Ovary (tissue), 9 donors: Measurements from ENCODE around the gene TM9SF4. TPM values are rescaled to one million over a fixed set of nuclear protein-coding genes. Genes with fewer than 3 reads are reported as not detected.

Experiments used
- DNase-seq, 5 donors: peaks; one replicate each; pipeline ENCODE4 v3.0.0-alpha.2; 2019 to 2020
- H3K27ac ChIP-seq, 2 donors: fragments of 200-600 bp; one replicate each; pipeline versions ENCODE4 v1.5.1 to v1.8.0; 2019 to 2022
- H3K27me3 ChIP-seq: fragments of 200-600 bp; one replicate; pipeline ENCODE4 v1.8.0; 2022
- H3K36me3 ChIP-seq: fragments of 200-600 bp; sonication (generic); one replicate; pipeline ENCODE4 v1.5.1; 2019
- H3K4me1 ChIP-seq: one replicate; pipeline ENCODE4 v1.8.1; 2013; ENCODE audit warnings: mild to moderate bottlenecking, moderate library complexity; ENCODE audit not compliant: insufficient read depth
- H3K4me3 ChIP-seq: fragments of 200-600 bp; sonication (generic); one replicate; pipeline ENCODE4 v1.5.1; 2017
- H3K9me3 ChIP-seq, 2 donors: fragments of 200-600 bp in 1 of 2; sonication (generic) in 1 of 2; one replicate each; pipeline versions ENCODE4 v1.5.1 to v1.8.1; 2013 to 2019; ENCODE audit warnings: mild to moderate bottlenecking in 1 of 2, moderate library complexity in 1 of 2
- EP300 ChIP-seq: sonication (generic); formaldehyde crosslinking; IDR thresholded peaks from one replicate; pipeline ENCODE4 v1.6.1; 2017; ENCODE audit warnings: antibody characterized with exemption
- POLR2A ChIP-seq: fragments of 450-650 bp; IDR thresholded peaks from one replicate; pipeline ENCODE4 v1.6.1; 2017; ENCODE audit warnings: antibody characterized with exemption, mild to moderate bottlenecking, moderate library complexity
- WGBS, 3 donors: extraction: QIAGEN DNeasy Blood & Tissue Kit in 1 of 3; methylation state at CpG; one replicate each; pipeline versions ENCODE4 v1.1.5 to v1.1.7; 2013 to 2017; 5-methylcytosine and 5-hydroxymethylcytosine counted together
- intact Hi-C, 4 donors: fragments of 100-400 bp; cut with DNase I; formaldehyde crosslinking; loops; one replicate each; pipeline versions ENCODE4 v1.11.0 to v1.15.1; 2022 to 2023
- polyA plus RNA-seq, 2 donors: library from polyadenylated mRNA; stranded (reverse); fragments of 200-250 nt in 1 of 2; fragments of 350-450 nt in 1 of 2; fragmentation: Illumina TruSeq in 1 of 2; extraction: RNeasy Lipid Tissue Mini Kit (QIAGEN cat#74804) in 1 of 2; gene quantifications; one replicate each; pipeline ENCODE4 v1.2.3, GENCODE V29; 2013 to 2014
- total RNA-seq, 7 donors: library from RNA; depleted of rRNA in 2 of 7; stranded (reverse); fragments of >200 nt in 2 of 7; fragmentation: NEBNext Ultra II Directional in 3 of 7; extraction: Animal tissue kit (Norgen Biotek cat#: 25700) in 3 of 7; gene quantifications; one replicate each; pipeline versions ENCODE4 v1.1.0 to v1.2.4, GENCODE V29; 2016 to 2023
- TF ChIP-seq, protein P1 (sequence below), 3 donors: fragments of 450-650 bp in 2 of 3; fragments of 200-600 bp in 1 of 3; IDR thresholded peaks; one replicate each; pipeline versions ENCODE4 v1.5.1 to v1.8.0; 2016 to 2022; ENCODE audit warnings: antibody characterized with exemption in 3 of 3, mild to moderate bottlenecking in 1 of 3
- donor health status: DM: no; HTN: no; CAD: no; lungs with moderate emphysema.
- donor health status: DM: no; HTN: no; CAD: no.
- donor health status: Bipolar disorder and iron deficiency.
- donor health status: DM: yes; HTN: yes; CAD: no.
- donor health status: DM: no; HTN: no; CAD: no.
- donor health status: DM: yes; HTN: yes; CAD: no.

TM9SF4 gene
- total and polyA plus RNA-seq, 9 donors: 16.2 to 51.0 (median 37.2) TPM

DNA sequence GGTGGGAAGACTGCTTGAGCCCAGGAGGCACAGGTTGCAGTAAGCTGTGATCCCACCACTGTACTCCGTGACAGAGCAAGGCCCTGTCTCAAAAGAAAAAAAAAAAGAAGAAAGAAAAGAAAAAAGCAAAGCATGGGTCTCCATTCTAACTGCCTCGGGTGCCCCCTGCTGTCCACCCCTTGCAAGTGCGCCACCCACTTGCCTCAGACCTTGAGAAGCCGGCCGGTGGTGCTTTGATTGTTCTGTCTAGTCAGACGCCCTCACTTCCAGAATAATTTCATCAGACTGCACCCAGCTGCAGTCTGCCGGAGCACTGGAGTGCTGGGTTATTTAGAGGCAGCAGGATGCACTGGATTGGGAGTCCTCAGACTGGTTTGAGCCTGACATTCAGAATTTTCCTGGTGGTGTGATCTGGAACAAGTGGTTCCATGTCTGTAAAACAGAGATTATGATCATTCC, 17.6 kb upstream of the TM9SF4 start:
- H3K9me3 ChIP-seq: no peaks in the 10 kb centered on the region
- H3K36me3 ChIP-seq: no peaks in the 10 kb centered on the region
- no peaks in the 10 kb centered on the region for H3K27me3 ChIP-seq
- H3K4me3 ChIP-seq: no peak overlapping the region
- H3K4me1 ChIP-seq: no peaks in the 10 kb centered on the region
- WGBS, 3 donors: 2 to 4% (median 3%) methylated on average over 7 of the region's 7 CpGs
- peak; percentile 41 to 77 (median 65) for DNase-seq
- intact Hi-C loops: no loop called here
- no peak for TF ChIP-seq EP300
- TF ChIP-seq, protein P1, sequence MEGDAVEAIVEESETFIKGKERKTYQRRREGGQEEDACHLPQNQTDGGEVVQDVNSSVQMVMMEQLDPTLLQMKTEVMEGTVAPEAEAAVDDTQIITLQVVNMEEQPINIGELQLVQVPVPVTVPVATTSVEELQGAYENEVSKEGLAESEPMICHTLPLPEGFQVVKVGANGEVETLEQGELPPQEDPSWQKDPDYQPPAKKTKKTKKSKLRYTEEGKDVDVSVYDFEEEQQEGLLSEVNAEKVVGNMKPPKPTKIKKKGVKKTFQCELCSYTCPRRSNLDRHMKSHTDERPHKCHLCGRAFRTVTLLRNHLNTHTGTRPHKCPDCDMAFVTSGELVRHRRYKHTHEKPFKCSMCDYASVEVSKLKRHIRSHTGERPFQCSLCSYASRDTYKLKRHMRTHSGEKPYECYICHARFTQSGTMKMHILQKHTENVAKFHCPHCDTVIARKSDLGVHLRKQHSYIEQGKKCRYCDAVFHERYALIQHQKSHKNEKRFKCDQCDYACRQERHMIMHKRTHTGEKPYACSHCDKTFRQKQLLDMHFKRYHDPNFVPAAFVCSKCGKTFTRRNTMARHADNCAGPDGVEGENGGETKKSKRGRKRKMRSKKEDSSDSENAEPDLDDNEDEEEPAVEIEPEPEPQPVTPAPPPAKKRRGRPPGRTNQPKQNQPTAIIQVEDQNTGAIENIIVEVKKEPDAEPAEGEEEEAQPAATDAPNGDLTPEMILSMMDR (IDR thresholded peaks at IDR 0.05): peak; percentile 33 to 48 (median 43)
- no peak overlapping the region for H3K27ac ChIP-seq

DNA sequence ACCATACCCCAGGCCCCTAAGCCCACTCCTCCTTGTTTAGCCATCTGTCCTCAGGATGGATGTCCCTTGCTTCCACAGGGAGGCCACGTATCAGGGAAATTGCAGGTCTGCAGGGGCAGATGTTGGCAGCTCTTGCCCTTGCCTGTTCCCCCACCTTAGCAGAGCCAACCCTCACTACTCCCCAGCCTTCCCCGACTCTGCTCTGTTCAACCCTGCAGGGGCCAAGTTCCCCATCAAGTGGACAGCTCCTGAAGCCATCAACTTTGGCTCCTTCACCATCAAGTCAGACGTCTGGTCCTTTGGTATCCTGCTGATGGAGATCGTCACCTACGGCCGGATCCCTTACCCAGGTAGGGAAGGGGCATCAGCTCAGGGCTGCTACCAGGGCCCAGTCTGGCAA, 10.7 kb upstream of the TM9SF4 start:
- intact Hi-C loops: no loop called here
- Histone ChIP-seq H3K4me1 (no peaks in the 10 kb centered on the region), H3K27me3 (no peaks in the 10 kb centered on the region), H3K4me3 (no peak overlapping the region), H3K27ac (no peak overlapping the region), H3K36me3 (no peaks in the 10 kb centered on the region), H3K9me3 (no peaks in the 10 kb centered on the region)
- WGBS, 3 donors: 72 to 81% (median 75%) methylated on average over 6 of the region's 6 CpGs
- TF ChIP-seq POLR2A: no peak
- TF ChIP-seq EP300: no peak
- TF ChIP-seq, protein P1 (IDR thresholded peaks at IDR 0.05): no peak
- no peak for DNase-seq

DNA sequence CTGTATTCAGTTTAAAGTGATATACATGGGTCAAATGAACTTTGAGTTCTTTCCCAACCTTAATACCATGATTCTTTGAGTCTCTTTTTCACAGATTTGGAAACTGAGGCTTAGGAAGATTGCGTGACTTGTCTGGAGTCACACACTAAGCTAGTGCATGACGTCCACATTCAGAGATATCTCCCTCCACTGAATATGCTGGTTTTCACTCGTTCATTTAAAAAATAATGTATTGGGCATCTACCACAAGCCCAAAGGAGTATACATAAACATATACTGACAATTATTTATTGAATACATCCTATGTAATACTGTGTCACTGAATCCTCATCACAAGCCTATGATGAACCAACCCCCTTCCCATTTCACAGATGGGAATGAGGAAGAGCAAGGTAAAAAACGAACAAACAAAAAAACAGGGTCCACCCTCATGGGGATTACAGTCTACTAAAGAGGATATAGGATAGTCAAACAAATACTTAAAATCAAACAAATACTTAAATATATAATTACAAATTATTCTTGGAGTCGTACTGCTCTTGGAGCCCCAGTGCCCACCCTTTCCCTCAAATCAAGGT, 611 bp upstream of the TM9SF4 start:
- H3K4me1 ChIP-seq: peaks cover 5% of the 10 kb centered on the region
- intact Hi-C loops: loop anchor here in 1 of 4 donors (10.0 kb wide), 1 partner anchor 86 kb away; no protein-coding TSS in a partner anchor
- TF ChIP-seq, protein P1 (IDR thresholded peaks at IDR 0.05): no peak
- TF ChIP-seq EP300: no peak
- no peak for TF ChIP-seq POLR2A
- DNase-seq: no peak
- peak overlapping the region; percentile 77 for H3K4me3 ChIP-seq
- H3K27me3 ChIP-seq: no peaks in the 10 kb centered on the region
- WGBS, 3 donors: 50 to 60% (median 53%) methylated on average over 5 of the region's 5 CpGs
- H3K9me3 ChIP-seq: no peaks in the 10 kb centered on the region
- H3K27ac ChIP-seq: no peak overlapping the region
- H3K36me3 ChIP-seq: no peaks in the 10 kb centered on the region

DNA sequence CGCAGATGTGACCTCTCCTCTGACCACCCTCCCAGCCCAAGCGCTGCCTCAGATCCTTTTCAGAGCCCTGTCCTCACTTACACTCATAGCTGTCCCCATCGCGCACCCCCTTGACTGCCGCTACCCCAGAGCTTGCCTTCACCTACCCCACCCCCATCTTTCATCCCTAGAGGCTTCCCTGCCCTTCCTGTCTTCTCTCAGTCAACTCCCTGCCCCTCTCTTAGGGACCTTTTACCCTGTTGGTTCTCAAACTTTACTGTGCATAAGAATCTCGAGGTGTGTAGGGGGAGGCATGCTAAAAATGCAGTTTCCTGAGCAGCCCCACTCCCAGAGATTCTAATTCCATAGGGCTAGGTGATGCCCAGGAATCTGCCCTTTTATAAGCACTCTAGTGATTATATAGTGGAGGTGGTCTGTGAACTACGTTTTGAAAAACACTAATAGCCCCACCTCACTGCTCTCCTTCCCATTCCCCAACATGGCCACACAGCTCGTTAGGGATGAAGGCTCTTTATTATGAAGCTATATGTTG, 725 bp downstream of the TM9SF4 start:
- Histone ChIP-seq H3K27ac (peak overlapping the region; percentile 93 to 98), H3K4me3 (peak overlapping the region; percentile 77), H3K9me3 (no peaks in the 10 kb centered on the region), H3K4me1 (peaks cover 8% of the 10 kb centered on the region), H3K27me3 (no peaks in the 10 kb centered on the region), H3K36me3 (no peaks in the 10 kb centered on the region)
- TF ChIP-seq, protein P1 (IDR thresholded peaks at IDR 0.05): no peak
- TF ChIP-seq POLR2A (no peak), EP300 (no peak)
- no peak for DNase-seq
- intact Hi-C loops: no loop called here
- WGBS, 3 donors: 0 to 3% (median 1%) methylated on average over 8 of the region's 8 CpGs
